ENCODE results near the gene PCNX3. TPM values are rescaled to one million over a fixed set of nuclear protein-coding genes. Genes with fewer than 3 reads are reported as not detected.
A peak's percentile ranks its signal among the peaks of the same experiment; 100 is the strongest.

The PCNX3 gene
- polyA plus RNA-seq, 3 donors = 0.58 to 36.4 (median 1.7) TPM

- 74% methylated on average over 3 of the region's 3 CpGs for WGBS (ENCODE audit: insufficient coverage)
- H2AFZ ChIP-seq (ENCODE audit: insufficient read depth, low read depth, low read length, poor library complexity, severe bottlenecking) = no peak overlapping the region
- peaks cover 19% of the 10 kb centered on the region for H3K79me2 ChIP-seq (ENCODE audit: insufficient read depth, low read length)
- peaks cover 63 to 75% of the 10 kb centered on the region in 2 donors for H3K36me3 ChIP-seq (replicated peaks in 1 of 2; ENCODE audit: control insufficient read depth in 1 of 2, insufficient read depth in 2 of 2, low read length in 2 of 2)
- Mint-ChIP-seq H3K27ac (peak overlapping the region in 4 of 7 donors; percentile 95 to 98 (median 96)), H3K27me3 (ENCODE audit: low read depth in 3 of 3) (no peaks in the 10 kb centered on the region), H3K9me3 (no peaks in the 10 kb centered on the region), H3K4me1 (peaks cover 43% of the 10 kb centered on the region), H3K4me3 (peak overlapping the region in 1 of 2 donors; percentile 50), H3K36me3 (peaks cover 62 to 74% of the 10 kb centered on the region in 2 donors)
- H3K27me3 ChIP-seq (ENCODE audit: control insufficient read depth in 2 of 2, insufficient read depth in 2 of 2, low read length in 2 of 2) = no peaks in the 10 kb centered on the region
- intact Hi-C loops (cut with micrococcal nuclease) = loop anchor here in 1 of 2 donors (1.0 to 5.0 kb wide), 2 partner anchors 14 to 34 kb away; partner anchors contain the start of gene PCNX3
- peak overlapping the region in 1 of 3 experiments; percentile 70 for H3K4me3 ChIP-seq (replicated peaks in 1 of 3; ENCODE audit: low read depth in 2 of 3, low read length in 3 of 3)
- TF ChIP-seq, protein P1, sequence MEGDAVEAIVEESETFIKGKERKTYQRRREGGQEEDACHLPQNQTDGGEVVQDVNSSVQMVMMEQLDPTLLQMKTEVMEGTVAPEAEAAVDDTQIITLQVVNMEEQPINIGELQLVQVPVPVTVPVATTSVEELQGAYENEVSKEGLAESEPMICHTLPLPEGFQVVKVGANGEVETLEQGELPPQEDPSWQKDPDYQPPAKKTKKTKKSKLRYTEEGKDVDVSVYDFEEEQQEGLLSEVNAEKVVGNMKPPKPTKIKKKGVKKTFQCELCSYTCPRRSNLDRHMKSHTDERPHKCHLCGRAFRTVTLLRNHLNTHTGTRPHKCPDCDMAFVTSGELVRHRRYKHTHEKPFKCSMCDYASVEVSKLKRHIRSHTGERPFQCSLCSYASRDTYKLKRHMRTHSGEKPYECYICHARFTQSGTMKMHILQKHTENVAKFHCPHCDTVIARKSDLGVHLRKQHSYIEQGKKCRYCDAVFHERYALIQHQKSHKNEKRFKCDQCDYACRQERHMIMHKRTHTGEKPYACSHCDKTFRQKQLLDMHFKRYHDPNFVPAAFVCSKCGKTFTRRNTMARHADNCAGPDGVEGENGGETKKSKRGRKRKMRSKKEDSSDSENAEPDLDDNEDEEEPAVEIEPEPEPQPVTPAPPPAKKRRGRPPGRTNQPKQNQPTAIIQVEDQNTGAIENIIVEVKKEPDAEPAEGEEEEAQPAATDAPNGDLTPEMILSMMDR (IDR thresholded peaks at IDR 0.05) = no peak
- H3K9me3 ChIP-seq (replicated peaks in 1 of 2; ENCODE audit: control insufficient read depth in 1 of 2, insufficient read depth in 1 of 2, low read length in 2 of 2) = no peaks in the 10 kb centered on the region
- peaks cover 38 to 52% of the 10 kb centered on the region in 2 donors for H3K4me1 ChIP-seq (ENCODE audit: control insufficient read depth in 1 of 2, insufficient read depth in 2 of 2, low read length in 2 of 2)
- DNase-seq = no peak
- peak overlapping the region; percentile 83 to 97 for H3K27ac ChIP-seq (ENCODE audit: low read depth in 1 of 2, low read length in 2 of 2)
- H3K4me2 ChIP-seq (replicated peaks; ENCODE audit: extremely low read depth, low read length, poor library complexity, severe bottlenecking) = peak overlapping the region; percentile 90
- H4K20me1 ChIP-seq (ENCODE audit: insufficient read depth, low read length) = peaks cover 73% of the 10 kb centered on the region
- H3K9ac ChIP-seq (ENCODE audit: insufficient read depth, low read length, poor library complexity, severe bottlenecking) = no peak overlapping the region
These were observed 35.7 kb downstream of the PCNX3 start for GRCh38 chr11:65651339-65651588.

DNA sequence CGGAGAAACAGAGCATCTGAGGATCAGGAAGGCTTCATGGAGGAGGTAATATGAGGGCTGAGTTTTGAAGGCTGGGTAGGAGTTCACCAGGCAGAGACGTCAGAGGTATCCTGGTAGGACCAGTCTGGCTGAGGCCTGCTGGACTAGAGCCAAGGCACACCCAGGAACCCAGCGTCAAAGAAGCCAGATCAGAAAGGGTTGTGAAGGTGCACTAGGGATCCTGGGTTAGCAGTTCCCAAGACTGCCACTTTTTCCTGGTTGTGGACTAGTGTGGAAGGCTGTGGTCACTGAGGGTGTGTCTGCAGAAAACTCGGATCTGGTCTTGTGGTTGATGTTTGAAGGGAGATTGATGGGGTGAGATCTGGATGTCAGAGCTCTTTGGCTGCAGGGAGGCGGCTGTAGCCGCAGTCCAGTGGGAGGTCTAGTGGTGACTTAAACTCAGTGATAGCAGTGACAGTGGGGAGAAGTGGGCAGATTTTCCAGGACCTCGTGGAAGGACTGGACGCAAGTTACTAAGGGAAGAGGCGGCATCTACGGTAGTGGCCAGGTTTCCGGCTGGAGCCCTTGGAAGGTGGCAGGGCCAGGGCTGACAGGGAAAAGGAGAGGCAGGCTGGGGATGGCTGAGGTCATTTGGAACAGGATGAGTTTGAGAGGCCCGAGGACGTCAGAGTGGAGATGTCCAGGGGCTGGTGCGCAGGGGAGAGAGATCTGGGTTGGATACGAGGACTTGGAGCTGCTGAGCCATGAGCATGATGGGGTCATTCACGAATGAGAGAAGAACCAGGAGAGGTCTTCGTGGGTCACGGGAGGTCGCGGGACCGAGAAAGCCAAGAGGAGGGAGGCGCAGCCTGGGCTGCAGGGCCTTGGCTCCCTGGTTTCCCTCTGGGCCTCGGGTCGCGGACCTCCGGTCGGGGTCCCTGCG lies 36.3 kb downstream of the PCNX3 start:
- peak overlapping the region; percentile 18 to 70 (median 26) for H3K4me3 ChIP-seq (replicated peaks in 1 of 3; ENCODE audit: low read depth in 2 of 3, low read length in 3 of 3)
- no peaks in the 10 kb centered on the region for H3K9me3 ChIP-seq (replicated peaks in 1 of 2; ENCODE audit: control insufficient read depth in 1 of 2, insufficient read depth in 1 of 2, low read length in 2 of 2)
- H3K4me2 ChIP-seq (replicated peaks; ENCODE audit: extremely low read depth, low read length, poor library complexity, severe bottlenecking) = peak overlapping the region; percentile 90
- peak overlapping the region; percentile 37 for H2AFZ ChIP-seq (ENCODE audit: insufficient read depth, low read depth, low read length, poor library complexity, severe bottlenecking)
- DNase-seq = no peak
- no peaks in the 10 kb centered on the region for H3K27me3 Mint-ChIP-seq (ENCODE audit: low read depth in 3 of 3)
- H3K27ac ChIP-seq (ENCODE audit: low read depth in 1 of 2, low read length in 2 of 2) = peak overlapping the region; percentile 83 to 97
- H3K27me3 ChIP-seq (ENCODE audit: control insufficient read depth in 2 of 2, insufficient read depth in 2 of 2, low read length in 2 of 2) = no peaks in the 10 kb centered on the region
- 26% methylated on average over 28 of the region's 28 CpGs for WGBS (ENCODE audit: insufficient coverage)
- H4K20me1 ChIP-seq (ENCODE audit: insufficient read depth, low read length) = peaks cover 72% of the 10 kb centered on the region
- H3K9ac ChIP-seq (ENCODE audit: insufficient read depth, low read length, poor library complexity, severe bottlenecking) = peak overlapping the region; percentile 73
- peak overlapping the region; percentile 76 to 90 for H3K4me3 Mint-ChIP-seq
- peaks cover 66 to 78% of the 10 kb centered on the region in 2 donors for H3K36me3 Mint-ChIP-seq
- peaks cover 43% of the 10 kb centered on the region for H3K4me1 Mint-ChIP-seq
- TF ChIP-seq, protein P1 (IDR thresholded peaks at IDR 0.05) = no peak
- H3K9me3 Mint-ChIP-seq = no peaks in the 10 kb centered on the region
- H3K79me2 ChIP-seq (ENCODE audit: insufficient read depth, low read length) = peaks cover 19% of the 10 kb centered on the region
- H3K36me3 ChIP-seq (replicated peaks in 1 of 2; ENCODE audit: control insufficient read depth in 1 of 2, insufficient read depth in 2 of 2, low read length in 2 of 2) = peaks cover 64 to 76% of the 10 kb centered on the region in 2 donors
- peaks cover 38 to 52% of the 10 kb centered on the region in 2 donors for H3K4me1 ChIP-seq (ENCODE audit: control insufficient read depth in 1 of 2, insufficient read depth in 2 of 2, low read length in 2 of 2)
- intact Hi-C loops (cut with micrococcal nuclease) = loop anchor here (1.0 to 5.0 kb wide), 4 partner anchors 14 to 37 kb away; partner anchors contain the start of genes PCNX3 (in 2 of the 2), MAP3K11 (in 1 of the 2) and SIPA1 (in 1 of the 2)
- H3K27ac Mint-ChIP-seq = peak overlapping the region; percentile 90 to 98 (median 96)
